Measurements from ENCODE around the gene EIF3F.

GRCh38 chr11:7967826-7968225 lies 19.3 kb upstream of the EIF3F start:
- TF ChIP-seq CTCF (IDR thresholded peaks at IDR 0.05) (no peak), EZH2 (IDR thresholded peaks at IDR 0.05; ENCODE audit: borderline replicate concordance, insufficient read depth, low read depth, low read length, poor library complexity, severe bottlenecking) (no peak)

All from B cell (primary cell).